Trophoblast cell (in vitro differentiated cells and primary cell): ENCODE measurements around the gene GHR.

Source experiments
- DNase-seq, 2 donors: peaks; one replicate each; pipeline ENCODE4 v3.0.0-alpha.2; 2016
- H2AFZ ChIP-seq: 2 replicates; pipeline ENCODE4 v1.6.1; 2013; ENCODE audit warnings: low read length, moderate library complexity, mild to moderate bottlenecking; ENCODE audit not compliant: insufficient read depth, poor library complexity
- H2AK5ac ChIP-seq: 2 replicates; pipeline ENCODE4 v1.6.1; 2013; ENCODE audit warnings: mild to moderate bottlenecking, low read length
- H2BK120ac ChIP-seq: 2 replicates; pipeline ENCODE4 v1.6.1; 2013; ENCODE audit warnings: low read length, mild to moderate bottlenecking, moderate library complexity; ENCODE audit not compliant: insufficient read depth, poor library complexity
- H2BK12ac ChIP-seq: 2 replicates; pipeline ENCODE4 v1.6.1; 2013; ENCODE audit warnings: mild to moderate bottlenecking, low read length, moderate library complexity
- H2BK5ac ChIP-seq: 2 replicates; pipeline ENCODE4 v1.6.1; 2013; ENCODE audit warnings: low read length, low read depth, moderate library complexity, mild to moderate bottlenecking; ENCODE audit not compliant: poor library complexity
- H3K14ac ChIP-seq: 2 replicates; pipeline ENCODE4 v1.6.1; 2013; ENCODE audit warnings: mild to moderate bottlenecking, low read length
- H3K18ac ChIP-seq: 2 replicates; pipeline ENCODE4 v1.6.1; 2013; ENCODE audit warnings: mild to moderate bottlenecking, low read length
- H3K23ac ChIP-seq: 2 replicates; pipeline ENCODE4 v1.6.1; 2013; ENCODE audit warnings: low read length
- H3K27ac ChIP-seq: 2 replicates; pipeline ENCODE4 v1.5.1; 2013; ENCODE audit warnings: low read depth, mild to moderate bottlenecking, inconsistent platforms, low read length, moderate library complexity
- H3K27me3 ChIP-seq: 2 replicates; pipeline ENCODE4 v1.6.1; 2013; ENCODE audit warnings: inconsistent platforms, mild to moderate bottlenecking, low read length, moderate library complexity; ENCODE audit not compliant: insufficient read depth
- H3K36me3 ChIP-seq, 2 experiments: 1 replicate in 1 of 2; 2 replicates in 1 of 2; pipeline ENCODE4 v1.6.1; 2013; ENCODE audit warnings: low read length in 2 of 2, mild to moderate bottlenecking in 2 of 2, moderate library complexity in 1 of 2; ENCODE audit not compliant: insufficient read depth in 2 of 2, control insufficient read depth in 1 of 2
- H3K4ac ChIP-seq: 2 replicates; pipeline ENCODE4 v1.6.1; 2013; ENCODE audit warnings: low read depth, mild to moderate bottlenecking, low read length, moderate library complexity
- H3K4me1 ChIP-seq, 2 experiments: 1 replicate in 1 of 2; 2 replicates in 1 of 2; pipeline ENCODE4 v1.6.1; 2013; ENCODE audit warnings: low read length in 2 of 2, mild to moderate bottlenecking in 2 of 2, moderate library complexity in 1 of 2; ENCODE audit not compliant: insufficient read depth in 2 of 2, control insufficient read depth in 1 of 2
- H3K4me2 ChIP-seq: 2 replicates; pipeline ENCODE4 v1.6.1; 2013; ENCODE audit warnings: inconsistent platforms, mild to moderate bottlenecking, low read length, moderate library complexity
- H3K4me3 ChIP-seq: 2 replicates; pipeline ENCODE4 v1.5.1; 2013; ENCODE audit warnings: mild to moderate bottlenecking, low read depth, low read length, inconsistent platforms
- H3K79me1 ChIP-seq: one replicate; pipeline ENCODE4 v1.6.1; 2013; ENCODE audit warnings: low read length
- H3K79me2 ChIP-seq: 2 replicates; pipeline ENCODE4 v1.6.1; 2013; ENCODE audit warnings: low read length, mild to moderate bottlenecking; ENCODE audit not compliant: control insufficient read depth, insufficient read depth, poor library complexity
- H3K9ac ChIP-seq: 2 replicates; pipeline ENCODE4 v1.6.1; 2013; ENCODE audit warnings: mild to moderate bottlenecking, low read length
- H3K9me3 ChIP-seq: 2 replicates; pipeline ENCODE4 v1.6.1; 2013; ENCODE audit warnings: low read depth, mild to moderate bottlenecking, control low read depth, inconsistent platforms, low read length; ENCODE audit not compliant: insufficient read depth
- H4K12ac ChIP-seq: 2 replicates; pipeline ENCODE4 v1.6.1; 2013; ENCODE audit warnings: low read depth, mild to moderate bottlenecking, low read length, moderate library complexity
- H4K8ac ChIP-seq: 2 replicates; pipeline ENCODE4 v1.6.1; 2013; ENCODE audit warnings: low read depth, mild to moderate bottlenecking, low read length, moderate library complexity
- H4K91ac ChIP-seq: one replicate; pipeline ENCODE4 v1.6.1; 2013; ENCODE audit warnings: low read depth, mild to moderate bottlenecking, low read length, moderate library complexity
- WGBS: extraction: QIAGEN DNeasy Blood & Tissue Kit; methylation state at CpG from one replicate; pipeline ENCODE4 v1.1.7; 2013; ENCODE audit warnings: missing lambda C conversion rate; ENCODE audit not compliant: insufficient read length, insufficient coverage; ENCODE audit errors: extremely low coverage; 5-methylcytosine and 5-hydroxymethylcytosine counted together

The GHR gene

DNA sequence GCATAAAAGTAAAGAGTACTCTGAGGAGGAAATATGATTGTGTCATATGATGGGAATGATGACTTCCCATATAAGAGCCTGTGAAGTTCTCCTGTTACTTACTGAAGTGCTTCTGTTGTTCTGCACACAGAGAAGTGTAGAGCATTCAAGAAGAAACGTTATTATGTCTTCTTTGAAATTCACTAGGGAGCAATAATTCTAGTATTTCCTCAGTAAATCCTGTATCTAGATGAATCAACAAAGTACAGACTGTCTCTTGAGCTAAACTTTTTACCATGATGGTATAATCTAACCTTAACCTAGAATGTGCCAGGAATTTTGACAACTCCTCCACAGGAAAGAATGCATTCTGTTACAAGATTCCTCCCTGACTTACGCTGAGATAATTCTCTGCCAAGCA, 18.9 kb upstream of the GHR start:
- Histone ChIP-seq H4K91ac (no peak overlapping the region), H3K9ac (no peak overlapping the region), H2BK120ac (no peak overlapping the region), H3K4me1 (no peaks in the 10 kb centered on the region), H3K79me1 (no peaks in the 10 kb centered on the region), H3K9me3 (no peaks in the 10 kb centered on the region), H3K14ac (no peak overlapping the region), H4K8ac (no peak overlapping the region), H2AFZ (no peak overlapping the region), H3K27me3 (no peaks in the 10 kb centered on the region), H4K12ac (no peak overlapping the region), H2AK5ac (no peak overlapping the region), H3K4me2 (no peak overlapping the region), H3K4me3 (no peak overlapping the region), H3K18ac (no peak overlapping the region), H3K36me3 (no peaks in the 10 kb centered on the region), H2BK12ac (no peak overlapping the region), H3K4ac (no peak overlapping the region), H3K27ac (no peak overlapping the region), H3K23ac (no peak overlapping the region), H2BK5ac (no peak overlapping the region), H3K79me2 (no peaks in the 10 kb centered on the region)
- DNase-seq, result peak in 1 of 2 donors; percentile 7
- WGBS, result no CpG with 5 or more reads among the region's 2 CpGs

DNA sequence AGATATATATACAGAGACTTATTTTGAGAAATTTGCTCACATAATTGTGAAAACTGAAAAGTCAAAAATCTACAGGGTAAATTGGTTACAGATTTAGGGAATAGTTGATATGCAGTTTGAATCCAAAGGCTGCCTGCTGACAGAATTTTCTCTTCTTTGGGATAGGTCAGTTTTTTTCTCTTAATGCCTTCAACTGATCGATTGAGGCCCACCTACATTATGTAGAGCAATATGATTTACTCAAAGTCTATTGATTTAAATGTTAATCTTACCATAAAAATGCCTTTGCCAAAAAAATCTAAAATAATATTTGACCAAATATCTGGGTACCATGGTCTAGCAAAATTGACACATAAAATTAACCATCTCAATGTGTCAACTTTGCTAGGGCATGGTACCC, 3.9 kb upstream of the GHR start:
- Histone ChIP-seq H4K12ac (no peak overlapping the region), H3K79me2 (no peaks in the 10 kb centered on the region), H3K4me3 (no peak overlapping the region), H3K9me3 (no peaks in the 10 kb centered on the region), H4K91ac (no peak overlapping the region), H3K4me2 (no peak overlapping the region), H3K14ac (no peak overlapping the region), H2BK12ac (no peak overlapping the region), H3K18ac (no peak overlapping the region), H3K36me3 (no peaks in the 10 kb centered on the region), H2BK5ac (no peak overlapping the region), H3K79me1 (no peaks in the 10 kb centered on the region), H2AFZ (no peak overlapping the region), H3K27me3 (no peaks in the 10 kb centered on the region), H3K4me1 (peaks cover 0 to 1% of the 10 kb centered on the region in 2 experiments), H2AK5ac (no peak overlapping the region), H3K9ac (no peak overlapping the region), H3K4ac (no peak overlapping the region), H4K8ac (no peak overlapping the region), H3K27ac (no peak overlapping the region), H3K23ac (no peak overlapping the region), H2BK120ac (no peak overlapping the region)
- DNase-seq, result no peak
- no CpG with 5 or more reads among the region's 1 CpG for WGBS

DNA sequence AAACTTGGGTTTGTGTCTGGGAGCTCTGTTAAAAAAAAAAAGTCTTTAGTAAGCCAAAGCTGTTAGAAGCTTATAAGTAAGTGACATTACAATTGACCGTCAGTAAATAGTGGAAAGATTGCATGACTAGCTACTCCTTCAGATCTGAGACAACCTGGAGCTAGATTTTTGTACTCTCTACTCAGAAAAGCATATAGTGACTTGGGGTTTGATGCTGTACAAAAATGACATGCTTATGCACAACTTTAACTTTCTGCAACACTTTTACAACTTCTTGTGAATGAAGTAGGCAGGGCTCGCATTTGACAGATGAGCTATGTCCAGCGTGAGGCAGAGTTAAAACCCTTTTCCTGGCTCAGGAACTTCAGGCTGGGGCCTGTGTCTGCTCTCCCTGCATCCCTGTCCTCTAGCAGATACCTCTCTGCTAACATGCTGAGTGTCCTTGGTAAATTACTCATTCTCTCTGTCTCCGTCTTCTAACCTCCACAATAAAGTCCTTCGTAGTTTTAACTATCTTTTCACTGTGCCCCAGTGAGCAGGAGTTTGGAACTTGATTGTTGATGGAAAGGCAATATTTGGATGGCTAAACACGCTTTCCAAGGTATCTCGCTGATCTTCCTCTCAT, 471 bp upstream of the GHR start:
- Histone ChIP-seq H3K4me2 (peak overlapping the region; percentile 85), H3K36me3 (no peaks in the 10 kb centered on the region), H3K18ac (no peak overlapping the region), H3K23ac (no peak overlapping the region), H3K27ac (no peak overlapping the region), H4K91ac (no peak overlapping the region), H2BK120ac (no peak overlapping the region), H3K79me2 (no peaks in the 10 kb centered on the region), H4K8ac (no peak overlapping the region), H3K9me3 (no peaks in the 10 kb centered on the region), H3K27me3 (no peaks in the 10 kb centered on the region), H3K9ac (no peak overlapping the region), H3K79me1 (no peaks in the 10 kb centered on the region), H3K4ac (no peak overlapping the region), H2AK5ac (no peak overlapping the region), H2AFZ (no peak overlapping the region), H2BK12ac (no peak overlapping the region), H3K4me3 (no peak overlapping the region), H4K12ac (no peak overlapping the region), H3K4me1 (peaks cover 0 to 7% of the 10 kb centered on the region in 2 experiments), H2BK5ac (no peak overlapping the region), H3K14ac (no peak overlapping the region)
- no CpG with 5 or more reads among the region's 7 CpGs for WGBS
- DNase-seq, result no peak

DNA sequence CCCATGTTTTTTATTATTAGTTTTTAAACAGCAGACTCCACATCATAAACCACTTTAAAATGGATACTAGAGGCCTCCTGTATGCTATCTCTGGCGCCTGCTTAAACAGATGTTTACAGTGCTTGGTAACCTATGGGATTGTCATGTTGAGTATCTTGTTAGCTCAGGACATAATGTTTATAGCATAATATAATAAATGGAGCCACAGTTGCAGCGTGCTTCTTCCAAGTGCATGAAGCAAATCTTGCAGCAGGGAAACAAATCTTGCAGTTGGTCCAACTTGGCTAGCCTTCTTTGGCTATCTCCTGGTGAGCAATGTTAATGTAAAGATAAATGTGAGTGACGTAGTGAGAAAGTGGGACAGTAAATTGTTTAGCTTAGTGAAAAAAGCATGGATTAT, 2.8 kb downstream of the GHR start:
- Histone ChIP-seq H3K4me1 (peaks cover 0 to 7% of the 10 kb centered on the region in 2 experiments), H2BK5ac (no peak overlapping the region), H3K36me3 (no peaks in the 10 kb centered on the region), H4K8ac (no peak overlapping the region), H3K27me3 (no peaks in the 10 kb centered on the region), H3K23ac (no peak overlapping the region), H2AK5ac (no peak overlapping the region), H3K4me3 (no peak overlapping the region), H3K79me1 (no peaks in the 10 kb centered on the region), H3K9ac (no peak overlapping the region), H3K79me2 (no peaks in the 10 kb centered on the region), H2BK120ac (no peak overlapping the region), H3K9me3 (no peaks in the 10 kb centered on the region), H3K4ac (no peak overlapping the region), H3K18ac (no peak overlapping the region), H3K14ac (no peak overlapping the region), H4K91ac (no peak overlapping the region), H4K12ac (no peak overlapping the region), H3K4me2 (no peak overlapping the region), H2AFZ (no peak overlapping the region), H3K27ac (no peak overlapping the region), H2BK12ac (no peak overlapping the region)
- no peak for DNase-seq
- WGBS, result 100% methylated on average over 1 of the region's 3 CpGs
